Prostate gland (tissue), 2 donors: ENCODE data around the gene EN1.

Source experiments
- CTCF ChIP-seq, 4 experiments: fragments of 200-600 bp in 2 of 4; fragments of 450-650 bp in 2 of 4; sonication (generic) in 2 of 4; IDR thresholded peaks; 1 replicate in 3 of 4; 2 replicates in 1 of 4; pipeline ENCODE4 v1.5.1; 2016 to 2019; ENCODE audit warnings: antibody characterized with exemption in 4 of 4, mild to moderate bottlenecking in 2 of 4, moderate library complexity in 2 of 4
- POLR2A ChIP-seq: fragments of 450-650 bp; IDR thresholded peaks from one replicate; pipeline ENCODE4 v1.6.1; 2016; ENCODE audit warnings: antibody characterized with exemption, mild to moderate bottlenecking
- POLR2AphosphoS5 ChIP-seq: sonication (generic); formaldehyde crosslinking; IDR thresholded peaks from one replicate; pipeline ENCODE4 v1.6.1; 2017; ENCODE audit warnings: antibody characterized with exemption

- TF ChIP-seq CTCF (IDR thresholded peaks at IDR 0.05) (no peak), POLR2A (no peak), POLR2AphosphoS5 (no peak)
These were observed 13.1 kb upstream of the EN1 start for GRCh38 chr2:118860506-118860905.
